DOHH2 (cell line): ENCODE data around the gene YWHAH.

Experiments used
- H3F3A ChIP-seq: fragments of 200-600 bp; sonication (generic), shearing (Covaris generic); 2 replicates; pipeline ENCODE4 v1.6.0; 2016; ENCODE audit warnings: antibody characterized with exemption, mild to moderate bottlenecking; ENCODE audit not compliant: control insufficient read depth, insufficient read depth
- H3K27ac ChIP-seq: fragments of 200-600 bp; sonication (generic); 2 replicates; pipeline ENCODE4 v1.5.1; 2014; ENCODE audit warnings: low read depth, mild to moderate bottlenecking, low read length, moderate library complexity
- H3K27me3 ChIP-seq: fragments of 200-600 bp; sonication (generic); 2 replicates; pipeline ENCODE4 v1.6.1; 2014; ENCODE audit warnings: mild to moderate bottlenecking, low read length, mixed read lengths; ENCODE audit not compliant: control insufficient read depth
- H3K36me3 ChIP-seq: fragments of 200-600 bp; sonication (generic); 2 replicates; pipeline ENCODE4 v1.6.1; 2014; ENCODE audit warnings: mild to moderate bottlenecking, low read length, moderate library complexity, mixed read lengths; ENCODE audit not compliant: control insufficient read depth
- H3K4me1 ChIP-seq: fragments of 200-600 bp; sonication (generic); 2 replicates; pipeline ENCODE4 v1.6.1; 2014; ENCODE audit warnings: mild to moderate bottlenecking, low read length, mixed read lengths; ENCODE audit not compliant: control insufficient read depth
- H3K4me2 ChIP-seq: fragments of 200-600 bp; sonication (generic); 2 replicates; pipeline ENCODE4 v1.6.0; 2014; ENCODE audit warnings: mild to moderate bottlenecking, low read length, moderate library complexity
- H3K4me3 ChIP-seq: fragments of 200-600 bp; sonication (generic); 2 replicates; pipeline ENCODE4 v1.5.1; 2014; ENCODE audit warnings: mild to moderate bottlenecking, low read length, mixed read lengths
- H3K79me2 ChIP-seq: fragments of 200-600 bp; sonication (generic); 2 replicates; pipeline ENCODE4 v1.6.1; 2014; ENCODE audit warnings: mild to moderate bottlenecking, low read length, mixed read lengths; ENCODE audit not compliant: control insufficient read depth
- H3K9me2 ChIP-seq: fragments of 200-600 bp; sonication (generic); replicated peaks from 2 replicates; pipeline ENCODE4 v1.6.1; 2014; ENCODE audit warnings: mild to moderate bottlenecking, low read length, mixed read lengths; ENCODE audit not compliant: control insufficient read depth
- H3K9me3 ChIP-seq: fragments of 200-600 bp; sonication (generic); 2 replicates; pipeline ENCODE4 v1.6.1; 2014; ENCODE audit warnings: antibody characterized with exemption, low read length, mixed read lengths; ENCODE audit not compliant: control insufficient read depth, insufficient read depth
- H4K20me1 ChIP-seq: fragments of 200-600 bp; sonication (generic); 2 replicates; pipeline ENCODE4 v1.6.0; 2014; ENCODE audit warnings: low read depth, mild to moderate bottlenecking, antibody characterized with exemption, low read length, moderate library complexity; ENCODE audit not compliant: control insufficient read depth, insufficient read depth
- EZH2phosphoT487 ChIP-seq: fragments of 200-600 bp; sonication (generic); IDR thresholded peaks from 2 replicates; pipeline ENCODE4 v1.6.1; 2017; ENCODE audit warnings: borderline replicate concordance, mild to moderate bottlenecking, antibody characterized with exemption, low read length, moderate library complexity, mixed read lengths
- TF ChIP-seq, protein P1 (sequence below): fragments of 200-600 bp; sonication (generic); IDR thresholded peaks from one replicate; pipeline ENCODE4 v1.5.1; 2014; ENCODE audit warnings: antibody characterized with exemption, mild to moderate bottlenecking, low read depth, low read length; ENCODE audit not compliant: poor library complexity, severe bottlenecking

YWHAH gene

GRCh38 chr22:31940506-31940905, 3.8 kb upstream of the YWHAH start:
- no peak overlapping the region for H3K4me3 ChIP-seq
- H3K4me1 ChIP-seq = peaks cover 15% of the 10 kb centered on the region
- H3K27me3 ChIP-seq = peaks cover 2% of the 10 kb centered on the region; the same call in 1 of the 2 replicates
- H3K79me2 ChIP-seq = peaks cover 15% of the 10 kb centered on the region
- H4K20me1 ChIP-seq = no peaks in the 10 kb centered on the region
- peaks cover 7% of the 10 kb centered on the region for H3K36me3 ChIP-seq
- H3K27ac ChIP-seq = no peak overlapping the region
- H3F3A ChIP-seq = no peaks in the 10 kb centered on the region
- H3K4me2 ChIP-seq = no peak overlapping the region
- H3K9me2 ChIP-seq = no peaks in the 10 kb centered on the region
- TF ChIP-seq EZH2phosphoT487 = no peak
- TF ChIP-seq, protein P1, sequence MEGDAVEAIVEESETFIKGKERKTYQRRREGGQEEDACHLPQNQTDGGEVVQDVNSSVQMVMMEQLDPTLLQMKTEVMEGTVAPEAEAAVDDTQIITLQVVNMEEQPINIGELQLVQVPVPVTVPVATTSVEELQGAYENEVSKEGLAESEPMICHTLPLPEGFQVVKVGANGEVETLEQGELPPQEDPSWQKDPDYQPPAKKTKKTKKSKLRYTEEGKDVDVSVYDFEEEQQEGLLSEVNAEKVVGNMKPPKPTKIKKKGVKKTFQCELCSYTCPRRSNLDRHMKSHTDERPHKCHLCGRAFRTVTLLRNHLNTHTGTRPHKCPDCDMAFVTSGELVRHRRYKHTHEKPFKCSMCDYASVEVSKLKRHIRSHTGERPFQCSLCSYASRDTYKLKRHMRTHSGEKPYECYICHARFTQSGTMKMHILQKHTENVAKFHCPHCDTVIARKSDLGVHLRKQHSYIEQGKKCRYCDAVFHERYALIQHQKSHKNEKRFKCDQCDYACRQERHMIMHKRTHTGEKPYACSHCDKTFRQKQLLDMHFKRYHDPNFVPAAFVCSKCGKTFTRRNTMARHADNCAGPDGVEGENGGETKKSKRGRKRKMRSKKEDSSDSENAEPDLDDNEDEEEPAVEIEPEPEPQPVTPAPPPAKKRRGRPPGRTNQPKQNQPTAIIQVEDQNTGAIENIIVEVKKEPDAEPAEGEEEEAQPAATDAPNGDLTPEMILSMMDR = no peak
- H3K9me3 ChIP-seq = no peaks in the 10 kb centered on the region

GRCh38 chr22:31942091-31942490, 2.2 kb upstream of the YWHAH start:
- no peaks in the 10 kb centered on the region for H3K9me3 ChIP-seq
- H3K9me2 ChIP-seq = no peaks in the 10 kb centered on the region
- H3K4me3 ChIP-seq = no peak overlapping the region
- TF ChIP-seq EZH2phosphoT487 = no peak
- TF ChIP-seq, protein P1 = no peak
- no peaks in the 10 kb centered on the region for H3K27me3 ChIP-seq
- H3F3A ChIP-seq = peaks cover 5% of the 10 kb centered on the region
- H4K20me1 ChIP-seq = peaks cover 5% of the 10 kb centered on the region; the same call in 1 of the 2 replicates
- peaks cover 23% of the 10 kb centered on the region for H3K36me3 ChIP-seq
- peaks cover 31% of the 10 kb centered on the region for H3K79me2 ChIP-seq
- no peak overlapping the region for H3K4me2 ChIP-seq
- H3K4me1 ChIP-seq = peaks cover 29% of the 10 kb centered on the region
- no peak overlapping the region for H3K27ac ChIP-seq

GRCh38 chr22:31943206-31943977, 943 bp upstream of the YWHAH start:
- TF ChIP-seq, protein P1 = no peak
- no peak for TF ChIP-seq EZH2phosphoT487
- H3K27me3 ChIP-seq = no peaks in the 10 kb centered on the region
- H3F3A ChIP-seq = peaks cover 12% of the 10 kb centered on the region
- peaks cover 36% of the 10 kb centered on the region for H3K4me1 ChIP-seq
- H3K9me3 ChIP-seq = no peaks in the 10 kb centered on the region
- no peaks in the 10 kb centered on the region for H3K9me2 ChIP-seq
- H3K27ac ChIP-seq = peak overlapping the region; percentile 56
- peaks cover 36% of the 10 kb centered on the region for H3K36me3 ChIP-seq
- H3K4me3 ChIP-seq = peak overlapping the region; percentile 99
- peaks cover 11% of the 10 kb centered on the region for H4K20me1 ChIP-seq
- peak overlapping the region; percentile 97 for H3K4me2 ChIP-seq
- H3K79me2 ChIP-seq = peaks cover 44% of the 10 kb centered on the region
